Loucy (cell line): ENCODE data around the gene PHYHIPL.

Source experiments
- EZH2phosphoT487 ChIP-seq: fragments of 200-600 bp; IDR thresholded peaks from 2 replicates; pipeline ENCODE4 v1.6.1; 2018; ENCODE audit warnings: antibody characterized with exemption, mild to moderate bottlenecking, moderate library complexity, borderline replicate concordance
- TF ChIP-seq, protein P1 (sequence below): fragments of 200-600 bp; sonication (generic); conservative IDR thresholded peaks from 2 replicates; pipeline ENCODE4 v1.5.1; 2014; ENCODE audit warnings: mild to moderate bottlenecking, antibody characterized with exemption, low read length

DNA sequence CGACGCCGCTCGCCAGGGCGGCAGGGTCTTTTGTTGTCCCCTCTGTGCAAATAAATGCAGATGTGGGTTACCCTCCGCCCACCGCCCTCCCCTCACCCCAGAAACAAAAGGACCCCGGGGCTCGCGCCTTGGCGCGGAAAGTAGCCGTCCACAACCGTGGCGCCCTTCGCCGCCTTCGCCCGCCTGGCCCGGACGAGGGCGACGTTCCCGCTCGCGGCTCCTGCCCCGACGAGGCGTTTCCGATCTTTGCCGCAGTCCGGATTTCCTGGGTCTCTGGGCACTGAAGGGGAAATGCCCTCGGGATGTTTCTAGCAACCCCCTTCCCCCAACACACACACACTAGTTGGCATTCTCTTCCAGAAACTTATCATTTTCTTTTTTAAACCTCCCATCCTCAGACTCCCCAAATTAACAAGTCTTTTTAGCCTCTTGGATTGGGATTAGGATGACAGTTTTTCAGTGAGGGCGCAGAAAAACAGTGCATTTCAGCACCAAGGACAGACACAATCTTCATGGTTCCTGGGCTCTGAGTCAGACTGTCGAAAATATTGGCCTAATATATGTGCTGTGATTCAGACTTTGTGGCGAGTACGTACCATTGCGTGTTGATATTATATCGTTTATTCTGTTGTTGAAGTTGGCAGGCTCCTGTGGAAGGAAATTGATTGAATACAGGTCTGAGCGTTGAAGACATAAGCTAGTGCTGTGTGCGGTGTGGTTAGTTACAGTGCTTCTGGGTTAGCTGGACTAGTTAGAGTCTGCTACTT, 771 bp downstream of the PHYHIPL start:
- TF ChIP-seq, protein P1, sequence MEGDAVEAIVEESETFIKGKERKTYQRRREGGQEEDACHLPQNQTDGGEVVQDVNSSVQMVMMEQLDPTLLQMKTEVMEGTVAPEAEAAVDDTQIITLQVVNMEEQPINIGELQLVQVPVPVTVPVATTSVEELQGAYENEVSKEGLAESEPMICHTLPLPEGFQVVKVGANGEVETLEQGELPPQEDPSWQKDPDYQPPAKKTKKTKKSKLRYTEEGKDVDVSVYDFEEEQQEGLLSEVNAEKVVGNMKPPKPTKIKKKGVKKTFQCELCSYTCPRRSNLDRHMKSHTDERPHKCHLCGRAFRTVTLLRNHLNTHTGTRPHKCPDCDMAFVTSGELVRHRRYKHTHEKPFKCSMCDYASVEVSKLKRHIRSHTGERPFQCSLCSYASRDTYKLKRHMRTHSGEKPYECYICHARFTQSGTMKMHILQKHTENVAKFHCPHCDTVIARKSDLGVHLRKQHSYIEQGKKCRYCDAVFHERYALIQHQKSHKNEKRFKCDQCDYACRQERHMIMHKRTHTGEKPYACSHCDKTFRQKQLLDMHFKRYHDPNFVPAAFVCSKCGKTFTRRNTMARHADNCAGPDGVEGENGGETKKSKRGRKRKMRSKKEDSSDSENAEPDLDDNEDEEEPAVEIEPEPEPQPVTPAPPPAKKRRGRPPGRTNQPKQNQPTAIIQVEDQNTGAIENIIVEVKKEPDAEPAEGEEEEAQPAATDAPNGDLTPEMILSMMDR = no peak
- TF ChIP-seq EZH2phosphoT487 = no peak
